ENCODE data around the gene NUAK2. TPM values are rescaled to one million over a fixed set of nuclear protein-coding genes. Genes with fewer than 3 reads are reported as not detected.
"Not testable (repeated sequence)": the region's sequence is repeated elsewhere in the genome, so short reads cannot be mapped to it uniquely, and the experiment has no call there.

NUAK2 gene
- total and polyA plus RNA-seq, 8 donors, result 0.58 to 16.5 (median 2.1) TPM

DNA sequence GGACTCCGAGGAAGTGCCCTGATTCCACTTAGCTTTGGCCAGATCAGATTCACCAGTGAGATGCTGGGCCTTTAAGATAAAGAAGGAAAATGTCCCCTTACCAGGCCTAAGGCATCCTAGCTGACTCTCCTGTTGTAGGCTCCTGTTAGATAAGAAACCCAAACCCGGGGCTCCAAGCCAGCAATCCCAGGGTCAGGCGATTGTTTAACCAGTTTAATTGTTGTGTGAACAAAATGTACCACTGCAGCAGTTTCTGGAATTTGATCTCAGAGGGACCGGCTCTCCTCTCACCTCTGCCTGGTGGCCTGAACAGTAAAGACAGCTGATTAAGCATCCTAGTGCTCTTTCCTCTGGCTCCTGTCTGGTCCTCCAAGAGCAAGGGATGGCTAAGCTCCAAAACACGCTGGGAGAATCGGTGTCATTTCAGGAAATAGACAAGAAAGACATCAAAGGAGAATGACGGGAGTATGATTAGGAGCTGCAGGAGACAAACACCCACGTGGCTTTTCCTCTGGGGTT lies 44.5 kb upstream of the NUAK2 start:
- no peaks in the 10 kb centered on the region for H3K9me3 ChIP-seq
- DNase-seq, result peak in 1 of 2 donors; percentile 90
- peak overlapping the region in 4 of 5 donors; percentile 2 to 52 (median 34) for H3K27ac ChIP-seq
- TF ChIP-seq EP300 (IDR thresholded peaks at IDR 0.05), result no peak
- TF ChIP-seq, protein P1, sequence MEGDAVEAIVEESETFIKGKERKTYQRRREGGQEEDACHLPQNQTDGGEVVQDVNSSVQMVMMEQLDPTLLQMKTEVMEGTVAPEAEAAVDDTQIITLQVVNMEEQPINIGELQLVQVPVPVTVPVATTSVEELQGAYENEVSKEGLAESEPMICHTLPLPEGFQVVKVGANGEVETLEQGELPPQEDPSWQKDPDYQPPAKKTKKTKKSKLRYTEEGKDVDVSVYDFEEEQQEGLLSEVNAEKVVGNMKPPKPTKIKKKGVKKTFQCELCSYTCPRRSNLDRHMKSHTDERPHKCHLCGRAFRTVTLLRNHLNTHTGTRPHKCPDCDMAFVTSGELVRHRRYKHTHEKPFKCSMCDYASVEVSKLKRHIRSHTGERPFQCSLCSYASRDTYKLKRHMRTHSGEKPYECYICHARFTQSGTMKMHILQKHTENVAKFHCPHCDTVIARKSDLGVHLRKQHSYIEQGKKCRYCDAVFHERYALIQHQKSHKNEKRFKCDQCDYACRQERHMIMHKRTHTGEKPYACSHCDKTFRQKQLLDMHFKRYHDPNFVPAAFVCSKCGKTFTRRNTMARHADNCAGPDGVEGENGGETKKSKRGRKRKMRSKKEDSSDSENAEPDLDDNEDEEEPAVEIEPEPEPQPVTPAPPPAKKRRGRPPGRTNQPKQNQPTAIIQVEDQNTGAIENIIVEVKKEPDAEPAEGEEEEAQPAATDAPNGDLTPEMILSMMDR (IDR thresholded peaks at IDR 0.05), result no peak
- TF ChIP-seq POLR2A (IDR thresholded peaks at IDR 0.05), result no peak
- TF ChIP-seq POLR2AphosphoS5 (IDR thresholded peaks at IDR 0.05), result no peak
- no peaks in the 10 kb centered on the region for H3K27me3 ChIP-seq
- intact Hi-C loops (cut with DNase I; ENCODE audit: low total_unique reads), result no loop called here
- peaks cover 9 to 34% (median 30%) of the 10 kb centered on the region in 4 donors for H3K4me1 ChIP-seq
- no peak overlapping the region for H3K4me3 ChIP-seq
- 19 to 29% (median 25%) methylated on average over 8 of the region's 8 CpGs for WGBS, 5 donors
- no peaks in the 10 kb centered on the region for H3K36me3 ChIP-seq

DNA sequence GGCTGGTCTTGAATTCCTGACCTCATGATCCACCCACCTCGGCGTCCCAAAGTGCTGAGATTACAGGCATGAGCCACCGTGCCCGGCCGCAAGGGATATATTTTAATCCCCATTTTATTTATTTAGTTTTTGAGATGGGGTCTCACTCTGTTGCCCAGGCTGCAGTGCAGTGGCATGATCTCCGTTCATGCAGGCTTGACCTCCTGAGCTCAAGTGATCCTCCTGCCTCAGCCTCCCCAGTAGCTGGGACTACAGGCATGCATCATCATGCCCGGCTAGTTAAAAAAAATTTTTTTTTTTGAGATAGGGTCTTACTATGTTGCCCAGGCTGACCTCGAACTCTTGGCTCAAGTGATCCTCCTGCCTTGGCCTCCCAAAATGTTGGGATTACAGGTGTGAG lies 43.5 kb upstream of the NUAK2 start:
- intact Hi-C loops (cut with DNase I; ENCODE audit: low total_unique reads); H3K27me3 ChIP-seq; DNase-seq; H3K36me3 ChIP-seq; H3K4me3 ChIP-seq; H3K9me3 ChIP-seq; H3K27ac ChIP-seq: not testable (repeated sequence)
- 84 to 91% (median 88%) methylated on average over 8 of the region's 8 CpGs for WGBS, 5 donors
- peaks cover 9 to 30% (median 22%) of the 10 kb centered on the region in 4 donors for H3K4me1 ChIP-seq

DNA sequence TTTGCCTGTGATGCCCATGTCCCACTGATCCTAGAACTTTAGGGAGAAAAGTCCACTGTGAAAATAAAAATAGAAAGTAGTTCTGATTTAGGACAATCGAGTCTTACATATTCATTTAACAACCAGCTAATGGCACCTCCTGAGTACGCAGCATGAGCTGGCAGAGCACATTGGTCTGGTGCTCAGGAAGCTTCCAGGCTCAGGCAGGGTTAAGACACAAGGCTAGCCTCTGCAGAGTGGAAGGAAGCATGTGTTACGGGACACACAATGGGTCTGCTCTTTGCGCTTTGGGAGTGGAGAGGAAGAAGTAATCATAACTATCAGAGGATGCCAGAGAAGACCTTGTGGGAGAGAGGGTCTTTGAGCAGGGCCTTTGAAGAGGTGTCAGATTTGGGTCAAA lies 39.3 kb upstream of the NUAK2 start:
- TF ChIP-seq EP300 (IDR thresholded peaks at IDR 0.05) (no peak), POLR2A (IDR thresholded peaks at IDR 0.05) (no peak), POLR2AphosphoS5 (IDR thresholded peaks at IDR 0.05) (no peak)
- TF ChIP-seq, protein P1 (IDR thresholded peaks at IDR 0.05), result no peak
- Histone ChIP-seq H3K9me3 (no peaks in the 10 kb centered on the region), H3K27me3 (peaks cover 0 to 3% (median 0%) of the 10 kb centered on the region in 3 donors), H3K4me3 (no peak overlapping the region), H3K36me3 (no peaks in the 10 kb centered on the region), H3K4me1 (peaks cover 2 to 9% (median 6%) of the 10 kb centered on the region in 4 donors), H3K27ac (no peak overlapping the region)
- WGBS, 5 donors, result 71 to 91% (median 83%) methylated on average over 4 of the region's 4 CpGs
- intact Hi-C loops (cut with DNase I; ENCODE audit: low total_unique reads), result no loop called here
- DNase-seq, result no peak

DNA sequence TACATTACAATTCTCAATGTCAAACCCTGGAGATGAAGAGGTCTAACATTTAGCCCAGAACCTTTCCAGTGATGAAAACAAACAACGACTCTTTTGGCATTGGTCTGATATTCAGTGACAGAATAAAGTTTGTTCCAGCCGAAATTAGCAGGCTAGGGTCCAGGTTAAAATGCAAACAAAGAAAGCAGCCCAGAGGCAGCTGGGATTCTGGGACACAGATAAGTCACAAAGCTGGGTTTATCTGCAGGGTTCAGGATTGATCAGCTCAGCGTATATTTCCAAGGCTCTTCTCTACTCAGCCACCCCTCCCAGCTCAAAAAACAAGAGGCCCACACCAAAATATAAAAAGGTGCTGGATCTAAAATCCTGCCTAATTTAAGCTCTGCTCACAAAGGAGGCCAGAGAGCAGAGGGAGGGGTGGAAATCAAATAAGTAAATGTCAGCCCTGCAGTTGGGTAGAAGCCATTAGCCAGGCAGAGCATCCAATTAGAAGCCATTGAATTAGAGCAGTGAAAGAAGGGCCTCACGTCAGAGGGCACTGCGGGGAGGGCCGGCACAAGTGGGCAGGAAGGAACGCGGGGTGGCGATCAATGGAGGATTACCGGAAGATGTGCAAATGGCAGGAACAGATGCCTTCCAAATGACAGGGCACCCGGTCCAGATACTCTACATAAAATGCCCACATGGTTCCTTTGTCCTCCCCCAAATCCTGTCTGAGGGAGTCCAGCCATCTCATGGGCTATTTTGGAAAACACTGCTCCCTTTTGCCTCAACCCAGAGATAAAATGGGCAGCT lies 38.4 kb upstream of the NUAK2 start:
- peaks cover 0 to 17% (median 6%) of the 10 kb centered on the region in 4 donors for H3K4me1 ChIP-seq
- H3K4me3 ChIP-seq, result no peak overlapping the region
- WGBS, 5 donors, result 43 to 49% (median 45%) methylated on average over 11 of the region's 11 CpGs
- intact Hi-C loops (cut with DNase I; ENCODE audit: low total_unique reads), result no loop called here
- DNase-seq, result peak in 1 of 2 donors; percentile 74
- no peaks in the 10 kb centered on the region for H3K36me3 ChIP-seq
- peak overlapping the region in 1 of 5 donors; percentile 7 for H3K27ac ChIP-seq
- H3K9me3 ChIP-seq, result no peaks in the 10 kb centered on the region
- no peak for TF ChIP-seq POLR2AphosphoS5 (IDR thresholded peaks at IDR 0.05)
- H3K27me3 ChIP-seq, result peaks cover 0 to 3% (median 0%) of the 10 kb centered on the region in 3 donors

DNA sequence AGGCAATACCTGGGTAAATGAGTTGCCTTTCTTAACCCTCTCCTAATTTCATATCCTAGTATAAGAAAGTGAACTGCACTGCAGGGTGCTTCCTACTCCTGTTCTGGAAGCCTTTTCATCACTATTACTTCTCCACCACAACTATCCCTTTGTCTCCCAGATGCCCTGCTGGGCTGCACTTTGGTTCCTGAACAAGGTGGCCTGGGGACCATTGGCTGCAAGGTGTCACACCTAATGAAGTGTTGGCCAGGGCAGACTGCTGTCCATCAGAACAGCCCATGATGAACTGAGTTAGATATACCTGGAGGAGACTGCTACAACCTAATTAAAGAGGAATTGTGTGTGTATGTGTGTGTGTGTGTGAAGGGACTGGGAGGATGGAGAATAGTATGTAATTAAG lies 37.0 kb upstream of the NUAK2 start:
- H3K36me3 ChIP-seq, result no peaks in the 10 kb centered on the region
- intact Hi-C loops (cut with DNase I; ENCODE audit: low total_unique reads), result no loop called here
- peaks cover 0 to 3% (median 0%) of the 10 kb centered on the region in 3 donors for H3K27me3 ChIP-seq
- DNase-seq, result no peak
- peaks cover 0 to 29% (median 17%) of the 10 kb centered on the region in 4 donors for H3K4me1 ChIP-seq
- no peaks in the 10 kb centered on the region for H3K9me3 ChIP-seq
- H3K27ac ChIP-seq, result no peak overlapping the region
- TF ChIP-seq EP300 (IDR thresholded peaks at IDR 0.05) (no peak), POLR2A (IDR thresholded peaks at IDR 0.05) (no peak), POLR2AphosphoS5 (IDR thresholded peaks at IDR 0.05) (no peak)
- TF ChIP-seq, protein P1 (IDR thresholded peaks at IDR 0.05), result no peak
- no peak overlapping the region for H3K4me3 ChIP-seq

Measured in stomach (tissue), 9 donors.